Fibroblast of skin of abdomen (primary cell): ENCODE results near the gene RXRB.
"Not testable (repeated sequence)": the region's sequence is repeated elsewhere in the genome, so short reads cannot be mapped to it uniquely, and the experiment has no call there.

Source experiments
- DNase-seq: peaks from one replicate; pipeline ENCODE4 v3.0.0-alpha.2; 2013

RXRB gene

GRCh38 chr6:33160728-33161344 lies 39.6 kb downstream of the RXRB start:
- peak; percentile 77 for DNase-seq

- no peak for DNase-seq
Observed at GRCh38 chr6:33160096-33160495, 40.4 kb downstream of the RXRB start.

GRCh38 chr6:33156964-33157363 lies 43.5 kb downstream of the RXRB start:
- no peak for DNase-seq

GRCh38 chr6:33156561-33156960 lies 43.9 kb downstream of the RXRB start:
- no peak for DNase-seq

GRCh38 chr6:33154349-33154748 lies 46.1 kb downstream of the RXRB start:
- no peak for DNase-seq

GRCh38 chr6:33151050-33151449 lies 49.4 kb downstream of the RXRB start:
- DNase-seq = no peak

- DNase-seq = not testable (repeated sequence)
Observed at GRCh38 chr6:33150560-33150959, 49.9 kb downstream of the RXRB start.

- peak; percentile 50 for DNase-seq
Observed at GRCh38 chr6:33147807-33148666, 52.4 kb downstream of the RXRB start.

- DNase-seq = peak; percentile 16
Observed at GRCh38 chr6:33144373-33144772, 56.1 kb downstream of the RXRB start.
